ENCODE data around the gene RBM10.
"Not testable (repeated sequence)": the region's sequence is repeated elsewhere in the genome, so short reads cannot be mapped to it uniquely, and the experiment has no call there.

DNA sequence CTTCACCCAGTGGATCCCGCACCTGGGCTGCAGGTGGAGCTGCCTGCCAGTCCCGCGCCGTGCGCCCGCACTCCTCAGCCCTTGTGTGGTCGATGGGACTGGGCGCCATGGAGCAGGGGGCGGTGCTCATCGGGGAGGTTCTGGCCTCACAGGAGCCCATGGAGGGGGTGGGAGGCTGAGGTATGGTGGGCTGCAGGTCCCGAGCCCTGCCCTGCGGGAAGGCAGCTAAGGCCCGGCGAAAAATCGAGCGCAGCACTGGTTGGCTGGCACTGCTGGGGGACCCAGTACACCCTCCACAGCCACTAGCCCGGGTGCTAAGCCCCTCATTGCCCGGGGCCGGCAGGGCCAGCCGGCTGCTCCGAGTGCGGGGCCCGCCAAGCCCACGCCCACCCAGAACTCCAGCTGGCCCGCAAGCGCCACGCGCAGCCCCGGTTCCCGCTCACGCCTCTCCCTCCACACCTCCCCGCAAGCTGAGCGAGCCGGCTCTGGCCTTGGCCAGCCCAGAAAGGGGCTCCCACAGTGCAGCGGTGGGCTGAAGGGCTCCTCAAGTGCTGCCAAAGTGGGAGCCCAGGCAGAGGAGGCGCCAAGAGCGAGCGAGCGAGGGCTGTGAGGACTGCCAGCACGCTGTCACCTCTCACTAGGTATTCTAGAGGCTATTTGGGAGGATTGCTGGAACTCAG lies 33.9 kb upstream of the RBM10 start:
- TF ChIP-seq, protein P1, sequence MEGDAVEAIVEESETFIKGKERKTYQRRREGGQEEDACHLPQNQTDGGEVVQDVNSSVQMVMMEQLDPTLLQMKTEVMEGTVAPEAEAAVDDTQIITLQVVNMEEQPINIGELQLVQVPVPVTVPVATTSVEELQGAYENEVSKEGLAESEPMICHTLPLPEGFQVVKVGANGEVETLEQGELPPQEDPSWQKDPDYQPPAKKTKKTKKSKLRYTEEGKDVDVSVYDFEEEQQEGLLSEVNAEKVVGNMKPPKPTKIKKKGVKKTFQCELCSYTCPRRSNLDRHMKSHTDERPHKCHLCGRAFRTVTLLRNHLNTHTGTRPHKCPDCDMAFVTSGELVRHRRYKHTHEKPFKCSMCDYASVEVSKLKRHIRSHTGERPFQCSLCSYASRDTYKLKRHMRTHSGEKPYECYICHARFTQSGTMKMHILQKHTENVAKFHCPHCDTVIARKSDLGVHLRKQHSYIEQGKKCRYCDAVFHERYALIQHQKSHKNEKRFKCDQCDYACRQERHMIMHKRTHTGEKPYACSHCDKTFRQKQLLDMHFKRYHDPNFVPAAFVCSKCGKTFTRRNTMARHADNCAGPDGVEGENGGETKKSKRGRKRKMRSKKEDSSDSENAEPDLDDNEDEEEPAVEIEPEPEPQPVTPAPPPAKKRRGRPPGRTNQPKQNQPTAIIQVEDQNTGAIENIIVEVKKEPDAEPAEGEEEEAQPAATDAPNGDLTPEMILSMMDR (IDR thresholded peaks at IDR 0.05): not testable (repeated sequence)
- not testable (repeated sequence) for TF ChIP-seq EZH2 (IDR thresholded peaks at IDR 0.05; ENCODE audit: borderline replicate concordance, insufficient read depth, low read depth, low read length, poor library complexity, severe bottlenecking)
